Measurements from ENCODE around the gene CCDC182.

CCDC182 gene

DNA sequence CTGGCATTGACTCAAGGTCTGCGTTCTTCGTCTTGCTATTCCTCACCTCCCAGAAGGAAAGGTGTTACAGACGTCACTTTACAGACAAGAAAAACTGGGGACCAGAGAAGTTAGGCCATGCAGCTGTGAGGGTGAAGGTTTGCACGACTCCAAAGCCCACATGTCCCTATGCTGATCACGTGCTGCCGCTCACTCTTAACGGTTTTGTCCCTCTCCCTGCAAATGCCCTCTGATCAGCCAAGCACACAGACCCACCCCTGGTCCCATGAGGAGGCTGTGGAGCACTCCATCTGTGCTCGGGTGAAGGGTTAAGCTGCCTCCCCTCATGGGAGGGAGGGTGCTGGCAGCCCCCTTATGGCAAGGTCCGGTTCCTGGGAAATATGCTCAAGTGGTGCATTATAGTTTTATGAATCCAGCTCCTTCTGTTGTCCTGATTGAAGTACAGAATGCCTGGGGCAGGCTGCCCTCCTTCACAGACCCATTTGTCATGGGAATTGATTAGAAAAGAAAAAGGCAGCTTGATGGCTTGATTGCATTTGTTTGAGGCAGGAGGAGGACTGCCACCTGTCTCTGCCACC lies 18.8 kb downstream of the CCDC182 start:
- DNase-seq, result no peak

DNA sequence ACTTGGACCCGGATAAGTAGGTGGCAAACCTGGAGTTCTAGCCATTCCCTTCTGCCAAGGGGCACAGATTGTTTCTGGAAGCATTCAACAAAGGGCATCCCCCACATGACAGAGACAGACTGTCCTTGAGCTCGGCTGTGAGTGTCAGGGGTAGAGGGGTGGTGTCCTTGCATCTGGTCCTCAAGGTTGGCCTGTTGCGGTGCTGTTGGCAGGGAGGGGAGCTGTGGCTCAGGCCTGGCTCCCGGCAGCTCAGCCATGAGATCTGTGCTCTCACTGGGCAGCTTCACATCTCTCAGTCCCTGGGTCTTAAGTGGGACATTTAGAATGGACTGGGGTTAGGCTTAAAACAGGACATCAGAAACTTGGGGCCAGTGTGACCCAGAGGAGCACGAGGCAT lies 20.4 kb downstream of the CCDC182 start:
- DNase-seq, result no peak

DNA sequence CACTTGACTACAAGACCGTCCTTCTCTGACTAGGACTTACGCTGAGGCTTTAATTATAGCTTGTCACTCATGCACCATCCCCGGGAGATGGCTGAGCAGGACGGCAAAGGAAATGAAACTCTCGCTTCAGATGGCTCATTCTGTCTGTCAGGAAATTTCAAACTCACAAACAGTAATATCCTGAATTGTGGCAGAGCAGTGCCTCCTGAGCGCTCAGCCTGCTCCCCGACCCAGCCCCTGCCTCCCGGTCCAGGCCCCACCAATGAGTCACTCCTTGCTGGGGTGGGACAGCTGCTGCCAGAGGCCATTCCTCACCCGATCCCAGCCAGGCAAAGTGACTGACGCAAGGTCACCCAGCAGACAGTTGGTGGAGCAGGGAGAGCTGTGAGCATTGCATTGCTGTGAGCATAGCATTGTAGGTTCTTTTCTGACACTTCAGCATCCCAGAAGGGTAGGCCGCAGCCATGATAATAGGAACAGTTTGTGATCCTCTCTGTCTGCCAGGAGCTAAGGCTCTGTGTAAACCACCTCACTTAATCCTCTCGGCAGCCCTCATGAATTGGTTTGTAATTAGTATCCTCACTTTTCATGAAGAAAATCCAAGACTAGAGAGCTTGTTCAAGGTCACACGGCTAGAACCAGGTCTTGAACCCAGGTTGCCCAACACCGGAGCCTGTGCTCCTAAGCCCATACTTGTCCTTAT lies 20.9 kb downstream of the CCDC182 start:
- no peak for DNase-seq

DNA sequence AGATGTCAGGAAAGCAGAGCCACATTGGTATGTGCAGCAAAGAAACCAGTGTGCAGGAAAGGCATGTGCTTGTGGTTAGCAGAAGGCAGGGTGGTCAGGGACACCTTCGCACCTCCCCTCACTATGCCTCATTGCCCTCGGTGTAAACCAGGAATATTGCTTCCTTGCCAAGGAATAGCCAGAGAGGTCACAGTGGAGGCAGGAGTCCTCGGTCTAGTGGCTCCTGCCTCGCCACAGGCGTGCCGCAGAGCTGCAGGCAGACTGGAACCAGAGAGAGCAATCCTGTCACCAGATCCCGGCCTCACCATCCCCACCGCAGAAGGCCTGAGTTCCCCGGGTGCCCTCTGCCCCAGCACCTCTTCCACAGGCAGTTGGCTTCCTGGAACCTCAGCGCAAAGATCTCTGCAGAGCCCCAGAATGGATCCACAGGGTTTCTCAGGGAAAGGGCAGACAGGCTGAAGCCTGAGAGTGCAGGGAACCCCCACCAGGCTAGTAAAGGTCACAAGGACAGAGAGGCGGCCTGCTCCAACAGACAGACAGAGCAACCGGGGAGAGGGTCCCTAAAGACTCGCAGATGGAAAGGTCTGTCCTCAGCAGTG lies 21.6 kb downstream of the CCDC182 start:
- DNase-seq, result no peak

DNA sequence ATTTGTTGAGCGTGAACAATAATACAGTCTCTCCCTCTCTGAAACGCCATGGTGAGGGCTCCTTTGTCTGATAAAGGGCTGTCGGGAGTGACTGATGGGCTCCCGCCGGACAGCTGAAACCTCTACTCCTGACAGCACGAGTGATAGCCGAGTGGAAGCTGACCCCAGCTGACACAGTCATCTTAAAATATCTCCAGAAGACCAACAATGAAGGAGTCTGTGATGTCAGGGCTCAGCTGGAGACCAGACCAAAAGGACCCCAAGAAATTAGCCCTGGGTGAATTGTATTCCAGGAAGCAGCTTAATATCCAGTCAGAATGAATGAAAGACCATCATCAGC lies 22.4 kb downstream of the CCDC182 start:
- DNase-seq, result no peak

DNA sequence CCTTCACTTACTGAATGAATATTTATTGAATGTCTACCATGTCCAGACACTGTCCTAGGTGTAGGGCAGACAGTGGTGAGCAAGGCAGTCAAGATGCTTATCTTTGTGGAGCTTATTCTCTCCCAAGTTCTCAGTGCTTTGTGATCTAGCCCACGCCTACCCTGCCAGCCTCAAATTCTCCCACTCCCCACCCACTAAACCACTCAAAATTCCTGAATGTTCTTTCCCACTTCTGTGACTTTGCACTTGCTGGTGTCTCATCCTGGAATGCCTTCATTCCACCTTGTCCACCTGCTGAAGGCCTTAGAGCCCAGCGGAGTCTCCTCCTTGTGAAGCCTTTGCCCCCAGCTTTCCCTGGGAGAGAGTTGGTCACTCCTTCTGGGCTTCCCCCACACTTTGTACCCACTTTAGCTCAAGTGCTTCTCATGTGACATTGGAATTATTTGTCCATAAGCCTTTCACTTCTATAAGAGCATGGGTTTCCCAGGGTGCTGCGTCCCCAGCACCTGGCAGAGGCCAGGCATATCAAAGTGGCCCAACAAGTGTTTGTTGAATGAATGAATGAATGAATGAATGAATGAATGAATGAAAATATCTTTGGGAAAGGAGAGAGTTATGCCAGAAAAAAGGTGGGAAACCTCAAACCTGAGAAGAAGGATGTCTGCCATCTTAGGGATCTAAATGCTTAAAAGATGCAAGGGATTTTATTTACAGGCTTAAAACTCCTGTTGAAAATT lies 23.0 kb downstream of the CCDC182 start:
- no peak for DNase-seq

DNA sequence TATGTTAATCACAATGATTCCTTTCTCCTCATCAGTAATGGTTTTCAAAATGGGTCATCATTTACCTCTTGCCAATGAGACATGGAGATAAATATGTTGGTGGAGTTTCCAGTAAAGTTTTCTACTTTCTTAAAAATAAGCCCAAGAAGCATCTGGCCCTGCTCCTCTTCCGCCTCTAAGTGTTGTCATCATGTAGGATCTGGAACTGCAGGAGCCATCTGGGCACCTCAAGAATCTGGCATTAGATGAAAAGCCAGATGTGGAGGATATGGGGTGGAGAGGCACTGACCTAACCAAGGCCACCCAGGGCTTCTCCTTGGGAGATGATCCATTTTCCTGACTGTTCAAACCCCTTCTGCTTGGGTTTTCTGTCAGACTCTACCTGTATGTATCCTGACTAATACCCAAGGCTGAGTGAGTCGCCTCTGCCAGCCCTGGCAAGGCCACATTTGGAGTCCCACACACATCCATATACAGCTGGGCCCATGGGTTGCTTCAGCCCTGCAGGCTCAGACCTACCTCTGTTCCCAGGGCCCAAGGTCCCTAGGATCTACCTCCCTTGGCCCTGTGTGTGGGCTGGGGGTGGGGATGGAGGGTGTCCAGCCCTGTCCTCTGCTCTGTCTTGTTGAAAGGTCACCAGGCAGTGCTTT lies 24.6 kb downstream of the CCDC182 start:
- DNase-seq, result no peak

DNA sequence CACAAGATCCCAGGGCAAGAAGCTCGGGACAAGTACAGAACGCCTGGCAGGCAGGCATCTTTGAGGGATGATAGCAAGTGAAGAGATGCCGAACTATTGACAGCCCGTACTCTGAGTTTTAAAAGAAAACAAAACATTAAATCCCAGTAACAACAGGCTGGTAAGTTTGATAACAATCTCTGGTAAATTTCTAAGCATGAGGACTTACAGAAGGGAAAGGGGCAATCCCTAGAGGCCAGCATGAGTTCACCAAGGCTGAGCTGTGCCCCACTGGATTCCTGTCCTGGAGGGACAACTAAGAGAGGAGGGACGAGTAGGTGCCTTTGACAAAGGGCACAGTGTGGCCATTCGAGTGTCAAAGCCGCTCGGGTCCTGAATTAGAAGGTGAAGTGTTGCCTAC lies 26.2 kb downstream of the CCDC182 start:
- DNase-seq, result no peak

DNA sequence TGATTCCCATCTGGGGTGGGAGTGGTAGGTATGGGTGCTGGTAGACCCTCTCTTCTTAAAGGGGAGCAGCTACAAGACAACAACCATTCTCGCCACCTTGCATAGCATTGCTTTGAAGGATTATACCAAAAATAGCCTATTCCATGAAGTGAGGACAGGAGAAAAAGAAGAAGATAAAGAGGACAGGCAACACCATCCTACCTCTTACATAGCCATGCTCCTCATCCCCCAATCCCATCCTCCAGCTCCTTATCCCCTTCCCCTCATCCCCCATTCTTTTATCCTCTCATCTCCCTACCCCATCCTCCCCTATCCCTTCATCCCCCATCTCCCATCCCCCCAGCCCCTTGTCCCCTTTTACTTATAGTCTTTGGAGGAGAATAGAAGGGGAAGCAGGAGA lies 29.1 kb downstream of the CCDC182 start:
- DNase-seq, result no peak

DNA sequence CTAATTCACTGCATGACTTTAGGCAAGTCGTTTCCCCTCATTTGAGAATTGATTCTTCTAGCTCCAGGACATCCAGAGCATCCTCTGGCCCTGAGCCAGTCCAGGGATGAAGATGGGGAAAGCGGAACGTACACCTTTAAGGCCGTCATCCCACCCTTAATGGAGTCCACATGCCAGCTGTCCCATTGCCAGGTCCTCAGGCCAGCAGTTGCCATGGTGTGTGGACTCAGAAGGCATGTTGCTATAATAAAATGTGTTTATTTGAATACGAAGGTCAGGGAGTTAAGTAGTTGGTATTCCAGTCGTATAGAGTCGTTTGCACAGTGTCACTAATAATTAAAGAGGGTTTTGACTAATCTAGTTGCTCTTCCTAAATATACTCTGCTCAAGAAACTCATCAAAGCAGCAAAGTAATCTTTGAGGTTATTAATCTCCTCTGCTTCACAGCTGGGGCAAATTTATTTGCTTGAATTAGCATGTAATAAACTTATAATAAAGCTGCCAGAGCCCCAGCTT lies 30.4 kb downstream of the CCDC182 start:
- DNase-seq, result peak in 1 of 2 experiments; percentile 51

DNA sequence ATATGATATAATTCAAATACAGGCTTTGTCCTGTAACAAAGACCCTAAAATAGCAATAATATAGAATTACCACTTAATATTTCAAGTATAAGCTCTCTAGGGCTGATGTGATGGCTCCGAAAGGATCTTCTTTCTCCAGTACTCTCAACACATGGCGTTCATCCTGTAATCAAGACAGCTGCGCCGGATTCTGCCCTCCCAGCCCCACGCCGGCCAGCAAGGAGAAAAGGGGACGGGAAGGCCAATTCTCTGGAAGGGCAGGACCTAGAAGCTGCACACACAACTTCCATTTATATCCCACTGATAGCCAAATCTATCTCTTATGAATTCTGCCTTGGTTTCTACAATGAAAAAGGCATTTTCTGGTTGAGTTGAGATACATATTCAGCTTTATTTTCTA lies 32.0 kb downstream of the CCDC182 start:
- DNase-seq, result no peak

DNA sequence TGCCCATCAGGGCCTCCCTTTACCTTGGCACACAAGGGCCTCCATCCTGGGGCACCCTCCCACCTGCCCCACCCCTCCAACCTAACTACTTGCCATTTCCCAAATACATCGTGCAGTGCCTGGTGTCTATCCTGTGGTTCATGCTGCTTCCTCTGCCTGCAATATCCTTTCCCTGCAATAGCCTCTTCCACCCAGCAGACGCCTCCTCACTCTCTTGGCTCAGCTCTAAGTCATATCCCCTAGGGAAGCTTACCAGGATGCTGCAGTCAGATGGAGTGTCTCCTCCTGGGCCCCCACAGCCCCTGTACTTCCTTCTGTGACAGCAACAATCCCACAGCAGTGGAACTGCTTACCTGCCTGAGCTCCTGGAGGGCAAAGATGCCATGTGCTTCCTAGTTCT lies 36.7 kb downstream of the CCDC182 start:
- no peak for DNase-seq

DNA sequence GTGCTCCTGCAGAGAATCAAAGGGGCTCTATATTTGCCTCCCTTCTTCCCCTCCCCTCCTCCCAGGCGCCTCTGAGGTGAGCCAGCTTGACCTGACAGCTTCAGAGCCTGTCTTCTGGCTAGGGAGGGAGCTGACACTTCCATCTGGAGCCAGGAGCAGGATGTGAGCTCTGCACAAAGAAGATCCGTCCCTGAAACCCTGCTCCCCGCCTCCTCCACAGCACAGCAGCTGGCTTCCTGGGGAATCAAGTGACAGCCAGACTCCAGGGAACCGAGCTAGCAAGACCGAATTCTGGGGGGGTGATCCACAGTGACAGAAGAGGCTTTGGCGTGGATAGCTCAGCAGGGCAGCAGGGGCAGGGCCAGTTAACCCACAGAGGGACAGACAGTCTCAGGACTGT lies 37.2 kb downstream of the CCDC182 start:
- peak; percentile 35 to 74 for DNase-seq

DNA sequence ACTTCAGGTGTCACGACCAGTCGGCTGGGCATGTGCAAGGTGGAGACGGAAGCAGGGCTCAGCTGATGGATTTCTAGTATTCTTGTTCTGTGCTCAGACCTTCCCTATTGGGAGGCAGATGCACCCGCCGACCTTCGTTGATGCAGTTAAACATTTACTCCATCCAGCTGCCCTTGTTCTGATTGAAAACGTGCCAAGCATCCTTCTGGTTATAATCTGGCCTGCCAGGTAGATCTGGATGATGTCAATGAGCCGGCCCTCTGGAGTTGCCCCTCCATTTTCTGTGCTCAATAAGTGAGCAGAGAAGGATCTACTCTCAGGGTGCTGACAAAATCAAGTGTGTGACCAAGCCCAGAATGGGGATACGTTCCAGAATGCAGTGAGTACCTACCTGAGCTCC lies 38.3 kb downstream of the CCDC182 start:
- DNase-seq, result no peak

DNA sequence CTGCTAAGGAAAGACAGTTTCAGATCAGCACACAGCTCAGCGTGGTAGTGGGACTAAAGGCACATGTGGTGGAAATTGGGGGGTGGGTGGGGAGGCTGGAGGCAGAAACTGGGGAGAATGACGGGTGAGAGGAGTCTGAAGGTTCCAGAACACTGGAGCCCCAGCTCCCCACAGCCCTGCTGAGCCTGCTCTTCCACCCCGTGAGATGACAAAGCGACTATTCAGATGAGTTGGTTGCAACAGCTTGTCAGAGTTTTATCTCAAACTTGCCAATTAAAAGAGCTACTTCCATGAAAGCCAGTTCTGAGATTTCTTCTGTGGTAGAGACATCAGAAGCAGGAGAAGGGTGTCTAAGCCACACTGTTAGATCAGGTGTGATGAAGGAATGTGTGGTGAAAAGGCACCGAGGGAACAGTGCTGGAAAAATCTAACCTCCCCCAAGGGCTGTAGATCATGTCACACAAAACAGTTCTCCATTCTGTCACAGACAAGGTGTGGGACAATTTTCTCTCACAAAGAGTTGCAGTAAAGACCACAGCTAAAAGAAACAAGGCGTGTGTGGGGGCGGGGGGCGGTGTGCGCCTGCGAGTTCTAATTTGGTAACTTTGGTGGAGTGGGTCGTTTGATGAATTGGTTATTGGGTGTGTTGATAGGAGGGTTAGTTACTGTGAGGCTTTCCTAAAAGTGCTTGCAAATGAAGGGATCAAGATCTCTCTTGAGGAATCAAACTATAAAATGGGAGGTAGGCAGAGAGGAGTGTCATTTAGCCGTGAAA lies 39.0 kb downstream of the CCDC182 start:
- DNase-seq, result no peak

DNA sequence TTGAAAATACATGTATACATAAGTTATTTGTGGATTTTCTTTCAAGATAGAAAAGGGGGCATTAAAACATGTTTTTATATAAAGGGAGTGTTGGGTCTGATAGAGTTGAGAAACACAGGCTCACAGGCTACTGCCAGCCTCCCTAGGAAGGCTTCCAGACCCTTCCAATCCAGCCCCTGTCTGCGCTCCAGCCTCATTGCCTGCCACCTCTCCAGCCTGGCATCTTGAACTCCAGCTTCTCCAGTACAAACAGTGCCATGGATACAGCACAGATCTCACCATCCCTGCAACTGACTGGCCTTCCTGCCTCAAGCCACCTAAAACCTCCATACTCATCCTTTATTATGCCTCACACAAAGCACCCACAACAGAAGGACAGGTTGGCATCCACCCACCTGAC lies 40.7 kb downstream of the CCDC182 start:
- DNase-seq, result no peak

DNA sequence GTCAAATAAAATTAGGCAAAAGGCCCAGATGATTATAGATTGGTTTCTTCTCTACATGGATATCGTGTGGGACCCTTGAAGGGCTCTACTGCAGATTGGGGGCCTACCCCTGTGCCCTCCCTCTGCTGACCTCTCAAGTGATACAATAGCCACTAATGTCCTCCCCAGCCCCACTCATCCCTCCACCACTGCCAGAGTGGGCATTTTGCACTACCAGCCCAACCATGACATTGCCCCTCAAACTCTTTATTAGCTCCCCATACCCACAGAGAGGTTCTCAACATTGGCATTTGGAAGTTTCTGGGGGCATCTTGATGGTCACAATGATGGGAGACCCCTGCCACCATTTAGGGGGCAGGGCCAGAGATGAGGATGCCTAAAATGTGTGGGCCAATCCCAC lies 41.8 kb downstream of the CCDC182 start:
- no peak for DNase-seq

DNA sequence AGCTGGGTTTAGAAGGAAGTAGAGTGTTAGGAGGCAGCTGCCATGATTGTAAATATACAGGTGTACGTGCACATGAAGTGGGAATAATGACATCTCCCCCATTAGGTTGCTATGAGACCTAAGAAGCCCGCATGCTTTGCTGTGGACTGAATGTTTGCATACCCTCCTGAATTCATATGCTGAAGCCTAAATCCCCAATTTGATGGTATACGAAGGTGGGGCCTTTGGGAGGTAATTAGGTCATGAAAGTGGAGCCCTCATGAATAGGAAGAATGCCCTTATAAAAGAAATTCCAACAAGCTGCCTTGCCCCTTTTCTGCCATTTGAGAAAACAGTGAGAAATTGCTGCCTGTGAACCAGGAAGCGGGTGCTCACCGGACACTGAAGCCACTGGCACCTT lies 44.0 kb downstream of the CCDC182 start:
- no peak for DNase-seq

DNA sequence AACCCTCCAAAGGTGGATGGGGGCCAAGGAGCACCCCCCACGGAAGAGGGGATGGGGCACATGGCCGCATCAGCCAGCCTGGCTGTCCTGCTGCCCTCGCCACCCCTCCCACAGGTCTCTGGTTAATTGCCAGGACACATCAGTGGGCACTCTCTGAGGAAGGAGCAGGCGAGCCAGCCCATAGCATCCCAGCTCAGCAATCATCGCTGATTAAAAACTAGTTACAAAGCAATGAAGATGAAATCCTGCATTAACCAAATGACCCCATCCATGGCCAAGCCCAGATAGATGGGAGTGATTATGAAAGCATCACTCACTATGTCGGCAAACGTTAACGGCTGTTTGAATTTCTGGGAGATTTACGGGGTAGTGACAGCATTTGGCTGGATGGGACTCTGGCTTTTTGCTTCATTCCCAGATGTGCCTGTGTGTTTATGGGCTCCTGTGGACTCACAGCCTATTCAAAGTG lies 45.3 kb downstream of the CCDC182 start:
- DNase-seq, result peak in 1 of 2 experiments; percentile 50

DNA sequence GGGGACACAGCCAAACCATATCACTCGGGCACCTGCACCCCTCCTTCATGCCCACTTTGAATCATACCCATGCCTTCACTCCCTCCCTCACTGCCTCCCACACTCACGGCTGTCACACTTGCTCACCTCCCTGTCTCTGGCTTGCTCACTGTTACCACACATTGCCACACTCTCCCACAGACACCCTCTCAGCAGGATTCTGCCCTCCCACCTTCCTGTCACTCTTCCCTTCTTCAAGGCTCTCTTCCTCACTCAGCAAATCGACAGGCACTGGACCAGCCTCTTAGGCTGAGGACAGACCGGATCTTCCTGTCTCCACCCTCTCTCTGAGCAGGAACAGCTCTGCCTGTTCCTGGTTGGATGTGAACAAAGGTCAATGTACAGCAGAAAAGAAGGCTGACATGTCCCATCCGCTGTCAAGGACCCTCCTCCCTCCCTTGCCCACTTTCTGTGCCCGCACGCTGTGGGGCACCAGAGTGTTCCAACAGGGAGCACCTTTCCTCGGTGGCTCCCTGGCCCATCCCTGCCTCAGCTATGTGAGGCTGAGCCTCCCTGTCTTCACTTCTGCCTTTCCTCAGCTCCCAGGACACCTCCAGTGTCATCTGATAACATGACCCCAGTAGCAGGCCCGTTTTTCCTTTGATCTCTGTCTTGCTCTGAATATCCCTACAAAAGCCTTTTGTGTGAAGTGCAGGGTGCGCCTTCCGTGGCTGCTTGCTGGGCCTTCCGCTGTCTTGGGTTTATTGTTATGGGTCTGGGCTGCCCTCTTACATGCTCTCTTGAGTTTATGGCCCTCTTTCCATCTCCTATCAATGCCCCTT lies 47.0 kb downstream of the CCDC182 start:
- no peak for DNase-seq

DNA sequence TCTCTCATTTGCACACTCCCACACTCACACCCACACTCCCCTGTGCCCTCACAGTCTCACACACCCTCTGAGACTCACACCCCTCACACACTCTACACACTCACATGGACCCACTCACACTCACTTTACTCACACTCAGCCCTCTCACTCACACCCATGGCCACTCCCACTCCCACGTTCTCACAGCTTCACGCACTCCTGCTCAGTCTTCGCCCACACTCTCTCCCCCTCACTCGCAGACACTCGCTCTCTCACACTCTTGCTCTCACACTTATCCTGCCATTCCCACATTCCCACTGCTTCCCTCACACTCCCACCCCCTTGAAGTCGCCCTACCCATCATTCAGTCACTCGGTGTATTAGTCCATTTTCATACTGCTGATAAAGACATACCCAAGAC lies 47.9 kb downstream of the CCDC182 start:
- DNase-seq, result no peak

Data from NCI-H2081 (cell line).